ENCODE results near the gene ATOSA.
A peak's percentile ranks its signal among the peaks of the same experiment; 100 is the strongest.

The ATOSA gene

DNA sequence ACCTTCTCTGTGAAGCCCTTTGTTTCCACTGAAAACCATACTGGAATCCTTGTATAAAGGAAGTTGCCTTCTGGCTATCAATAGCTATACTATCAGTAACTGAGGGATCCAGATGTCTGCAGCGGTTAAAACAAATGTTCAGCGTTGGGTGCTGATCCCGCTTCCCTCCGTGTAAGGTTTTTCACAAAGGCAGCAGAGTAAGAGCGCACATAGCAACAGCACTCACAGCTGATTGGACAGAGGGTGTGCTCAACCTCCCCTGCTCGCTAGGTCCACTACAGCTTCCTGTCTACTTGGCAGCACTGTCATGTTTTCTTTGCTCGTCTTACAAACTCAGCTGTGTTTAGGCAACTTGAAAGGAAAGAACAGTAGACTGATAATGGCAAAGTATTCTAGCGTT is 27.3 kb downstream of the ATOSA start:
- DNase-seq (ENCODE audit: low read depth in 2 of 2), result peak; percentile 49 to 58

DNA sequence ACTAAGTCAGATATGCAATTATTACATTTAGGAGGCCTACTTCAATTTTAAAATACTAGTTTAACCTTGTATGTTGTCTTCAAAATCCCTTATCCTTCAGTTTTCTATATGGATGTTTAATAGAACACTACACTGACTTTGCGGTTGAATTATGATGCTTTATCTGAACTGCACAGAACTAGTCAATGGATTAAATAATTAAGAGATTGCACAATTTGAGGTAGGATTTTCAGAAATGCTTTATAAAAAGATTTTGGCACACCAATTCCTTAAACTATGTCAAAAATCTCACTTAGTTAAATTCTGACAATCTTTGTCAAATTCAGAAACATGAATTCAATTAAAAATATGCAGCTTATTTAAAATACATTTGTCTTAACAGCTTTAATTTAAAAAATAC is 28.1 kb downstream of the ATOSA start:
- DNase-seq (ENCODE audit: low read depth in 2 of 2), result no peak

DNA sequence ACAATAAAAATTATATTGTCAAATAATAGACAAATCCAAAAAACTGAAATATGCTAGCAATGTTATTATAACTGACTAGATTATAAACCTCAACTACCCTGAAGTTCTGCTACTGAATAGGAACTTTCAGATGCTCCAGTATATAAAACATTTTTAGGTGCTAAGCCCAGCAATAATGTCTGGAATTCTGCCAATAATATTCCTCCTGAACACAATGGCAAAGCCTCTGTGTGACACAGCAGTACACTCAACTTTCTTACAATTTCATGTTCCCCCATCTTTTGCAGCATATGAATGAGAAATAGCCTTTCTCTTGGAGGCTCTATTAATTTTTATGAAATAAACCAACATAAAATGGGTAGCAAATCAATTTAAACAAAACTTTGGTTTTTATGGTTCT is 29.5 kb downstream of the ATOSA start:
- no peak for DNase-seq (ENCODE audit: low read depth in 2 of 2)

- DNase-seq (ENCODE audit: low read depth in 2 of 2), result no peak
These were observed 33.3 kb downstream of the ATOSA start for GRCh38 chr15:52645916-52646315.

GRCh38 chr15:52642386-52643361 is 36.5 kb downstream of the ATOSA start:
- peak; percentile 57 to 59 for DNase-seq (ENCODE audit: low read depth in 2 of 2)

GRCh38 chr15:52636459-52636858 is 42.7 kb downstream of the ATOSA start:
- no peak for DNase-seq (ENCODE audit: low read depth in 2 of 2)

- no peak for DNase-seq (ENCODE audit: low read depth in 2 of 2)
These were observed 43.3 kb downstream of the ATOSA start for GRCh38 chr15:52635908-52636307.

Data from fibroblast of skin of left biceps (primary cell).